NCI-H446 treated with DMSO at 0.1 percent for 48 hours (cell line): ENCODE data around the gene ADGRB3.

Experiments
- DNase-seq: peaks from one replicate; lab custom pipeline; 2025; lab: John Stamatoyannopoulos, UW

ADGRB3 gene

DNA sequence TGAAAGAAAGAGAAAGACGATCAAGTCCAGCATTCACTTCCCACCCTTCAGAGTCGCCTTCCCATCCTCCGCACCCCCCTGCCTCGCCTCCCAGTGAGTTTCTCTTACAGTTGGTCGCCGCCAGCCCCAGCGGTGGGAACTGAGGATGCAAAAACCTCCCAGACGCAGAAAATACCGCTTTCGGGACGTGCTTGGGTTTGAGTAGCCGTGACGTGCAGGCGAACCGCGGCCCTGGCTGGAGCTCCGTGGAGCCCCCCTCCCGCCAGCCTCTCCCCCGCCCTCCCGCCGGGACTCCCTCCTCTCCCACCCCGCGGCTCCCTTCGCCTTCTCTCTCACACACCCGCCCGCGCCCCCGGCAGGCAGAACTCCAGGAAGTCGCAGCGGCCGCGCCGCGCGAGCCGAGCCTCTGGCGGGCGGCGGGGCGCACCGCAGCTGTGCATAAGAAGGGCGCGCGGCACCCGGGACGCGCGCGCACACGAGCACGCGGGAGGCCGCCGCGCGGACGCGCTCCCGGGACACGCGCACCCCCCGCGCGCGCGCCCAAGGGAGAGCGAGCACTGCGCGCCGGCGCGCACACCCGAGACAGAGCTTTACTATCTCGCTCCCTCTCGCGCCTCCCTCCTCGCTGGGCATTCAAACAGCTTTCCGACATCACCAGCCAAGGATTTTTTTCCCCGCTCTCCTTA lies at the start of gene ADGRB3:
ADGRB3 (plus strand) TSS at position 557 of the 686 bp plus-strand sequence. CDS start 3,394 bp downstream, outside the sequence.
- peak; percentile 96 for DNase-seq

DNA sequence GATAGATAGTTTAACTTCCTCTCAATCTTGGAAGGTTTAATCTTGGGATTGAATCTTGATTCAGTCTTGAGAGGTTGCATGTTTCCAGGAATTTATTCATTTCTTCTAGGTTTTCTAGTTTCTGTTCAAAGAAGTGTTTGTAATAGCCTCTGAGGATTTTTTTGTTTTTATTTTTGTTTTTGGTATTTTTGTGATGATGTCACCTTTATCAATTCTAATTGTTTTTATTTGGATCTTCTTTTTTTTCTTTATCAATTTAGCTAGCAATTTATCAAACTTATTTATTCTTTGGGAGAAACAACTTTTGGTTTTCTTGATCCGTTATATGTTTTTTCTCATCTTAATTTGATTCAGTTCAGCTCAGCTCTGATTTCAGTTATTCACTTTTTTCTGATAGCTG lies 41.5 kb upstream of the ADGRB3 start:
- no peak for DNase-seq

DNA sequence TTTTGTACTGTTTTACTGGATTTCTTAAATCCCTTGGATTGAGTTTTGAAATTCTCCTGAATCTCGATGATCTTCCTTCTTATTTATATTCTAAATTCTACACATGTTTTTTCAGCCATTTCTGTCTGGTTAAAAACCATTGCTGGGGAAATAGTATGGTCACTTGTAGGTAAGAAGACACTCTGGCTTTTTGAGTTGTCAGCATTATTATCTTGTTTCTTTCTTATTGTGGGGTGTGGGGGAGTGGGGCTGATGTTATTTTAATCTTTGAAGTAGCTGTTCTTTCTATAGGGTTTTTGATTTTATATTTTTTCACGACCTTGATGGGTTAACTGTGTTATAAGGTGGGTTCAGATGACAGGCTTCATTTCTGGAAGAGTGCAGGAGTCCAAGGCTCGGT lies 37.4 kb upstream of the ADGRB3 start:
- DNase-seq = no peak

DNA sequence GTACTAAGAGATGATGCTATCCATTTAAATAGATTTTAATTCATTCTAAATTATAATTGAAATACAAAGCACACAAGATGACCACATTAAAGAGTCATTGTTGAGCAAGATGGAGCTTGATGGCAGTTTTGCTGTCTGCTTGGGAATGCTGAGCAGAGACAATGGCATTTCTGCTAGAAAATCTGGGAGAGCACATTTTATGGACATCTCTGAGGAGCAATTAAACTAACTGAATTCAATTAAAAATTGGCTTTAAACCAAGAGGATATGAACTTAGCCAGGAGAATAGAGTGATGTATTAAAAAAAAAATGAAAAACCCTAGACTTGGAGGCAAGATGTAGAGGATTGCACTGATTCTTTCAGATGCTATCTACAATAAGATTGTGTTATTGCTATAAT lies 19.1 kb upstream of the ADGRB3 start:
- DNase-seq = no peak

DNA sequence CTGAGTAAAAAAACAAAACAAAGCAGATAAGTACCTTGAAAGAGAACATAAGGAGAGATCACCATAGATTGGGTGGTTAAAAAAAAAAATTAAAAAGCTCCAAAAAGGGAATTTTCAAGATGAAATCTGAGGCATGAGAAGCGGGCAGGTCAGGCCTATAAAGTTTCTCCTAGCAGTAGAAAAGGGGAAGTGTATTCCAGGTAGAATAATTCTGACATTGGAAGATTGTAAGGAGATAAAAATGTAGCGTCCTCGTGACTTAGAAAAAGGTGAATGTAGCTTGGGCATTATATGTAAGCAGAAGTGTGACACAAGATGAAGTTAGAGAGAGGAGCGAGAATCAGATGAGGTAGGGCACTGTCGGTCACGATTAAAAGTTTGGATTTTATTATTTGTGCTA lies 9.1 kb upstream of the ADGRB3 start:
- DNase-seq = no peak

DNA sequence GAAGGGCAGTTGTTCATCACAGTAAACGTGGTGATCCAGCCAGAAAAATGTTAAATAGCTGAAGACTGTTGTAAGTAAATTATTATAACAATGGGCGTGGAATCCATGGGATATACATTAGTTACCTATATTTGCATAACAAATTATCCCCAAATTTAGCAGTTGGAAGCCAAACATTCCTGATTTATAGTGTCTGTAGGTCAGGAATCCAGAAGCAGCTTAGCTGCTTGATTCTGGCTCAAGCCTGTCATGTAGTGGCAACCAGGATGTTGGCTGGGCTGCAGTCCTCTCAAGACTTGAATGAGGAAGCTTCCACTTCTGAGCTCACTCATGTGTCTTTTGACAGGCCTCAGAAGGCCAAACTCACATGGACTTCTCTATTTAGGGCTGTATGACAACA lies 6.9 kb upstream of the ADGRB3 start:
- no peak for DNase-seq

DNA sequence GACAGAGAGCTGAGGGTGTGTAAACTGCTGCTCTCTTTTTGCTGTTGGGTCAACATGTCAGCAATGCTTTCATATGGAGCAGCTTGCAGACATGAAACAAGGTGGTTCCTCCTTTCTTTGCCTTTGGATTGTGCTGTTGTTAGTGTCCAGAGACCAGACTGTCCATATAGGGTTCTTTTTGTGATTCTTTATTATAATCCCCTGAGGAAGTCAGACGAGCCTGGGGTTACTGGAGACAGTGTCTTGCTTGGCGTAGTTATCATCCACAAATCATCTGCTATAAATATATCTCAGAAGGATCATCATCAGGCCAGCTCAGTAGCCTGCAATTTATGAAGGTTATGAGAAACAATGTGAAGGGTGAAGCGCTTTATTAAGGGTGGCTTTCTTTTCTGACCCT lies 2.3 kb upstream of the ADGRB3 start:
- DNase-seq = no peak

DNA sequence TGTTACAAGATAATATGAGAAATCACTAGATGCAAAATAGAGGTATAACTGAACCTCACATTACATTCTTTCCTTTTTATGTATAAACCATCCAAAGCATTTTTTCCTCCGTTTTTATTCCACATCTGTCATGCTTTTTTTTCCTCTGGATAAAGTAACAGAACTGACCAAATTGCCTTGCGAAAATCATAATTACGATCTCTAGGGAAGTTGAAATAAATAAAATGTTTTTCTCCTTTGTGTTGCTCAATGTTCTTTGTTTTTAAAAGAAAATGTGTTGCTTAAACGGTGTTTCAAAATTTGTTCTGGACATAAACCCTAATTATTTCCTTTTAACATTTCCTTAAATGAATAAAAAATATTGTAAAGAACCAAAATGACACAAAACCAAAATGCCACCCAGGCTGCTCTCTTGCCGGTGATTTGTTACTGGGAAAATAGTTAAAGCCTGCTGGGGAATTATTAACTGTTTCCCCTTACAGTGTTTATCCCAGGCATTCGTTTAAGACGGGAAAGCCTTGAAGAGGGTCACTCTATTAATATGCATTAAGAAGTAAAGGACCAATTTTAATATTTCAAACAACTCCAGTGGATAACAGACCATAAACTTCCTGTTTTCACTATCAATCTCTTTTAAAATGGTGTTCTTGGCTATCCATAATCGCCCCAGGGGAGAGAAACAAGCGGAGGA lies 1.7 kb upstream of the ADGRB3 start:
- no peak for DNase-seq

DNA sequence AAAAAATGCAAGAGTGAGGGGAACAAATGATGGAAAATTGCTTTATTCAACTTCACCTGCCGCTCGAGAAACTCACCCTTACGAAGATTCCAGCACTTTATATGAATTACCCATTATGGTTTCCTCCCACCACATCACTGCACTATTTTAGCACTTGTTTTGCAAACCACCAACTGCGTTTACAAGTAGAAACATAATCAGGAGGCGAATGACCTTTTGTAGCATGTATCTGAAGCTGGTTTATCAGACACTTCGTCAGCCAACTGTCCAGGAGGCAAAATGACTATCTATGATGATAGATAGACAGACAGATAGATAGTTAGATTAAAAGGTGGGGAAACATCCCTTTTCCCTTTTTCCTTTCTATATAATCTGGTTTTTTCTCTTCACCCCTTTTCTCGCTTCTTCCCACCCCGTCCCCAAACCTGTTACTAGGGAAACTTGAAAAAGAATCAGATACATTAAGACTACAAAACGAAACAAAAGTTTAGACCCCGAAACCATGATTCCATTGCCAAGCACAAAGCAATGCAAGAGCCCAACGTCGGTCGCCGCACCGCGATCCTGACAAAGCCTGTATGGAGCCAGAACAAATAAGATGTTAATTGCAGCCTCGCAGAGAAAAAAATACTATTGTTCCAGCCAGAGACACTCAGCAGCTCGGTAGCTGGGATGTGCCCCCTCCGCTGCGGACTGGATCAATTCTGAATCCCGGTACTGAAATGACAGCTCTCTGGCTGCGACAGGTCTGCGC lies 933 bp upstream of the ADGRB3 start:
- no peak for DNase-seq

DNA sequence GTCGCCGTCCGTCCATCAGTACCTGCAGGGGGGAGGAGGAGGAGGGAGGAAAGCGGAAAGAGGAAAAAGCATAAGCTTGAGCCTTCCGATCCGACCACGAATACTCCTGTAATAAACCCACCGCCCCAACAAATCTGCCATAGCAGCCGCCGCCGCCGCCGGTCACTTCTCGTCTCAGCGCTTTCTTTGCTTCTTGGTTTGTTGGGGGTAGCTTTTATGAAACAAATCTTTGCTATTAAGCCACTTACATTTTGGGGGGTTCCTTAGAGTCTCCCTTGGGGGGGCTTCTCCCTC lies 277 bp downstream of the ADGRB3 start:
- DNase-seq = no peak

DNA sequence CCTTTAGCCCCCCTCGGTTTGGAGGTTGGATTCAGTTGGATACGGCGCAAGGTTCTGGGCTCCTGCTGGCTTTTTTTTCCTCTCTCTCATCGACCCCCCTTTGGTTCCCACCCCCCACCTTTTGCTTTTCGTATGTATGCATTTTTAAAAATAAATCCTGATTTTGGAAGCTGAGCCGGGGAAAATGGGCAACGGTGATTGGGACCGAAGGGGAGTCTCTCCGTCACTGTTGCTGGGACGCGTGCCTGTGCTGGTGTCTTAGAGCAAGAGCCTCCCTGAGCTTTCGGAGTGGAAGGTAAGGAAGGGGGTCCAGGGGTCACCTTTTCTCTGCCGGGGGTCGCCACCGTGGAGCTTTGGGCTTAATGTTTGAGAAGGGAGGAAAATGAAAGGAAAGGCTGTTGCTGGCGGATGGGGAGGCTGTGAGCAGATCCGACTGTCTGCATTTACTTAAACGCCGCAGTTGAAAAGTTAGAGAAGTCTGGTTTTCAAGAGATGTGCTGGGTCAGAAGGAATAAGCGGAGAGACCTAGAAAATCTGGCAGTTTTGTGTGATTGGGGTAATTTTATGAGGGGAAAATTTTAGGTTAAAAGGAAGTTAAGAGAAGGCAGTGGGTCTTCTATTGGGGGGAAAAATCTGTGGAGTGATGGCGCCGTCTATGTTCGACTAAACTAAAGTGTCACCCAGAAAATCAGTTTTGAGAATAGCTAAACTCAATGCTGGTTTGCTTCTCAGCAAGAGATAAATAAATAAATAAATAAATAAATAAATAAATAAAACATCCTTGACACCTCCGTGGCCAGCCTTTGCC lies 828 bp downstream of the ADGRB3 start:
- peak; percentile 50 for DNase-seq

DNA sequence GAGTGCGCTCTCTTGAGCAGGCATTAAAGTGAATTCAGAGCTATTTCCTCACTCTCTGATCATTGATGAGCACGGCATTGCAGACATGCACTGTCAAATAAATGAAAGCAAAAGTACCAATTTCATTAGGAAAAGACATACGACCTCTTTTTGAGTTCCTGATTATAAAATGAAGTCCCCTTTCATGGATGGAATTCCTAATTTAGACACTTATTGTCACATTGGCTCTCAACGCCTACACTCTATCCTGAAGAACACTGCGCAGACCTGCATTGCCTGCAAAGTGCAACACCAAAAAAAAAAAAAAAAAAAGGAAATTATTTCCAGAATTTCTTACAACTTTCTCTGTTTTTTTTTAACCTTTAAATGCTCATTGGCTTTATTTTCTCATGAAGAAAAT lies 1.6 kb downstream of the ADGRB3 start:
- DNase-seq = no peak

DNA sequence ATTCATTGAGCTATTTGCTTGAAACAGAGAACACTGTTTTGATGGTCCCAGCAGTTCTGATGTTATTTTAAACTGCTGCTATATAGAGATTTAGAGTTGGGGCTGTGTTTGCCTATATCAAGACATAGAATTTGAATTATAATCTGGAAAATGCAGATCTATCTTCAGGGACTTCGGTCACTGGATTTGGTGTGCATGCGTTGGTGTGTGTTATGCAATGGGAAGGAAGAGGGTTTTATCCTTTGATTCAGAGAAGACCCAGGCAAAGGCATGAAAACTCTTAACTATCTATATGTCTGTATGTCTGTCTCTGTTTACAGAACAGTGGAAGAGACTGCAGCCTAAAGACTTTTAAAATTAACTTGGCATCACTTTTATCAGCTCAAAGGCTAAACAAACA lies 2.0 kb downstream of the ADGRB3 start:
- DNase-seq = no peak

DNA sequence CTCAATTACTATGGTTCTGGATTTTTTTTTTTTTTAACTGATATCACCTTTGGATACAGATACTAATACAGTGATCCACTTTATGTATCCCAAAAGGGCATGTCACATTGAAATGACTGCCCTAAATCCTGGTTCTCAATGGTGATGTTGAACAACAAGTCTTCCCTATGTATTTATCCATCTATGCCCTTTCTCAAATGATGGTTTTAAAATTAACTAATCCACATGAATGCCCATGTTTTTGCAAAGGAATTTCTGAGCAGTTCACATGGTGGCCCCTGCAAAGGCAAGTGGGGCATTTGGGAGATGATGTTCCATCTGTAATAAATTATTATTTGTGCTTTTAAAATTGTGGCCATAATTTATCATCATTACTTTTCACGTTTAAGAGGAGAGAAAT lies 2.7 kb downstream of the ADGRB3 start:
- DNase-seq = no peak

DNA sequence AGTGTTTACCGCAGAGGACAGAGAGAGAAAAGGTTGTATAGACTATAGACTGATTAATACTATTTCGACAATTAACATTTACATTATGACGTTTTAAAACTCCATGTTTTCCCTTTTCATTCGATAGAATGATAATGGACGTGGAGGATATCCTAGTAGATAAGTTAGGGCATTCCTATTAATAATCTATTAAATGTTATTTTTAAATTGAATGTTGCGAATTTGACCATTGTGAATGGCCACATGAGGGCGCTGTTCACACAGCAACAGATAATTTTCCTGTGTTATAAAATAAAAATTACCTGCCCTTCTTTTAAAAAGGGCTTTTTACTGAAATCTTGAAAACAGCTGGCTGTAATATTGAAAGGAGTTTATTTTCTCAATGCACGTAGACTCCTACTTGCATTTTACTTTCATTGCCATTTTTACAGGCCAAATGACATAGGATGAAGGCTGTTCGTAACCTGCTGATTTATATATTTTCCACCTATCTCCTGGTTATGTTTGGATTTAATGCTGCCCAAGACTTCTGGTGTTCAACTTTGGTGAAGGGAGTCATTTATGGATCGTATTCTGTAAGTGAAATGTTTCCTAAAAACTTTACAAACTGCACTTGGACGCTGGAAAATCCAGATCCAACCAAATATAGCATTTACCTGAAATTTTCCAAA lies 3.3 kb downstream of the ADGRB3 start:
- DNase-seq = peak; percentile 46

DNA sequence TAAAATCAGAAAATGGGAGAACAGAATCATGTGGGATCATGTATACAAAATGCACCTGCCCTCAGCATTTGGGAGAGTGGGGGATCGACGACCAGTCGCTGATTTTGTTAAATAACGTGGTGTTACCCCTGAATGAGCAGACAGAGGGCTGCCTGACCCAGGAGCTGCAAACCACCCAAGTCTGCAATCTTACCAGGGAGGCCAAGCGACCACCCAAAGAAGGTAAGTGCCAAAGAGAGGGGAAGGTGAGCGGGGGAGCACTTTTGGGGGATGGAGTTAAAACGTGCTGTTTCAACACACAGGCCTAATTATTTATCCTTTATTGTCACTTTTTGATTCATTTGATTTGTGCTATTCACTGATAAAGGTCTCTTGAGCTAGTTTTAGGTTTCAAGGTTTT lies 4.1 kb downstream of the ADGRB3 start:
- DNase-seq = no peak

DNA sequence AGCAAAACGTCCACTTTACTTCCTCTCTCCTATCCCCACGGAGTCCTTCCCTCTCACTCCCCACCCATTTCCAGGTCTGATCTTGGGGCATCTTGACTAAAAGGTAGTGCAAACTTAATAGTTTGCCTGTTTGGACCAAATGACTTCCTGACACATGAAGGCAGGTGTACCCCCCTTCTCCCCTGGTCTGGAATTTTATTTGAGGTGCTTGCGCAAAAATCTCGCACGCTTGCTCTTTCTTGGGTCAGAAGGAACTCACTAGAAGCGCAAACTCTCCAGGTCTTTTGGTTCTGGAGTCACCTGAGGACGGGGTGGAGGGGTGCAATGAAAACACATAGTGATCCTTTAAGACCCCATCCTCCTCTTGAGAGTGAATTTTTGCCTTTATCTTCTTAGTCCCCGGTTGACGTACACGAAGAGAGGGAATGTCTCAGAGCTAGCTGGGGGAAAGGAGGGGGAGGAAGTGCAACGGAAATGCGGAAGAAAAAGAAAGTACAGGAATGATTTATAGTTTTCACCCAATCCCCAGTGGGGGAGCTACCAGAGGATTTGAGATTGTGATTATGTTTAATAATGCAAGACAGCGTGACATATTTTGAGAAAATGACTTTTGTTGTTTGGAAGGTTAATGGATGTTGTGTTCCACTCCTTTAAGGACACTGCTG lies 4.9 kb downstream of the ADGRB3 start:
- no peak for DNase-seq

DNA sequence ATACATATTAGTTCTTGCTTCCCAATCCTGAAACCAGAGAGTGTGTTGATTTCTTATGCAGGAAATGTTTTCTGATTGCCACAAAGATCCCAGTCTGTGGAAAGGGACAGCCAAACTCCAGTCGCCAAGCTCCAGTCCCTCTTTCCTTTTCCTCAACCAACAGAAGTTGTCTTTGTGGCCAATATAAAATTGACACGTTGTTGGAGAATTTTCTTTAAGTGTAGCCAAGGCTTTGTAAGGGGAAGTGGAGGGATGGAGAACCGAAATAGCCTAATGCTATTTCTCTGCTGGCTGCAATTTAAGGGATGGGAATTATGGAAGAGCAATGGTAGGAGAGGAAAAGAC lies 5.4 kb downstream of the ADGRB3 start:
- DNase-seq = no peak

DNA sequence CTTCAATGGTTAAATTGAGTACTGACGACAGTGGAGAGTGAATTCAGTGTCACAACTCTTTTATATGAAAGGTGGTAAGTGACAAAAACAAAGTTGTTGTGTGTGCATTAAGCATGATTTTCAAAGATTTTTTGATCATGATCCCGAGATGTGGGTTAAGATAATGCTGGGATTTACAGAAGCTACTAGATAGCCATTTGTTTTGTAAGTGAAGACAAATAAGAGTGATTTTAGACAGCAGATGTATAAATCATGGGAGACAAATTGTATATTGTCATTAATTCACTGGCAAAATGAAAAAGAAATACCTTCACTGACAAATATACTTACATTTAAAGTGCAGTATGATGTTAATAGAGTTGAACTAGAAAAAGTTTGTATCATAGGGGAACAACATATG lies 6.1 kb downstream of the ADGRB3 start:
- no peak for DNase-seq

DNA sequence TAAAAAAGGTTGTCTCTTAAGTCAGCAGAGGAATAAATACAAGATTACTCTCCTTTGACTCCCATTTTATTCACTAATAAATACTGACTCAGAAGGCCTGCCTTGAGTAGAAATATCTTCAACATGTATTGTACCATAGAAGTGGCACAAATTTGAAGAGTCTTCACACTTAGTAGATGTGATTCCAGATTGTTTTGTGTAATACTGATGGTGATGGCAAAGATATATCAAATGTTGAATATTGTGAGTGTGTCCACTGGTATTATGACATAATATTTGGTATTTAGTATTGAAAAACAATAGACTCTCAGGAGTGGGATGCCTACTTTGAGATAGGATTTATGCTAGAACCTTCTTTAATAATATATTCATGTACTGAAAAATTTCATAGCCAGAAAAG lies 7.0 kb downstream of the ADGRB3 start:
- DNase-seq = no peak

DNA sequence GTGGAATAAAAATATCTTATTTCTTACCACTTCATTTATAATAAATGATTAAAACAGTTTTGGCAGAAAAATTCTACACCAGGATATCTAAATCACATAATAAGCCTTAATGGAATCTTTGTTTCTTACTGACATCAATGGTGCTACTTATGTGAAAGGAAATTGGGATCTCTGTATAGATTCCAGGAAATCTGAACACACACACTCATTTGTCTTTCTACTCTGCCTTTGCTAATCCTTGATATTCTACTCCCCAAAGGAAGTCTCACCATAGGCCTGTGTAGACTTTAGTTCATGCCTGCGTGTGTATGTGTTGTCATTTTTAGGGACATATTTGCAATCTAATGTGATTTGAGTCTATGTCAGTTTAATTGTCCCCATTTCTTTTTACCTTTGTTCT lies 7.9 kb downstream of the ADGRB3 start:
- DNase-seq = no peak

DNA sequence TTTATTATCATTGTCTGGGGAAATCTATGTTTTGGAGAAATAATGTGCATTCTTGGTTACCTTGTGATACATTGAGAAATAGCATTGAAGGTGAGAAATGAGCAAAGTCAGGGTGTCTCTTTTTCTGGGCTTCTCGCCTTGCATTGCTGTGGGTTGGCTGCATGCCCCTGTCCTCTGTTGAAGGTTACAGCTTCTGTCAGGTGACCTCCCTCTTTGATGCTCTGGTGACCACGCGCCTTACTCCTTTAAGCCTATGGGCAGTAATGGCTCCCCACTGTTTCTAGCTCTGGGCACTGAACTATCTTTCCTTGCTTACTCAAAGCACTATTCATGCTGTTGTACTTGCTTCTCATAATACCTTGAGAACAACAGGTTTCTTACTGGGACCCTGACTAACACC lies 14.6 kb downstream of the ADGRB3 start:
- DNase-seq = peak; percentile 45
